Vagina (tissue), 2 donors: Measurements from ENCODE around the gene AHR.

Source experiments
- POLR2AphosphoS5 ChIP-seq, 2 donors: sonication (generic); formaldehyde crosslinking; IDR thresholded peaks; one replicate each; pipeline ENCODE4 v1.9.0; 2017; ENCODE audit warnings: antibody characterized with exemption in 2 of 2, mild to moderate bottlenecking in 2 of 2, low read depth in 1 of 2; ENCODE audit not compliant: insufficient read depth in 1 of 2
- TF ChIP-seq, protein P1 (sequence below), 3 experiments: fragments of 450-650 bp in 2 of 3; fragments of 200-600 bp in 1 of 3; sonication (generic) in 1 of 3; IDR thresholded peaks; one replicate each; pipeline ENCODE4 v1.5.1; 2017 to 2019; ENCODE audit warnings: antibody characterized with exemption in 3 of 3, mild to moderate bottlenecking in 2 of 3, moderate library complexity in 2 of 3

DNA sequence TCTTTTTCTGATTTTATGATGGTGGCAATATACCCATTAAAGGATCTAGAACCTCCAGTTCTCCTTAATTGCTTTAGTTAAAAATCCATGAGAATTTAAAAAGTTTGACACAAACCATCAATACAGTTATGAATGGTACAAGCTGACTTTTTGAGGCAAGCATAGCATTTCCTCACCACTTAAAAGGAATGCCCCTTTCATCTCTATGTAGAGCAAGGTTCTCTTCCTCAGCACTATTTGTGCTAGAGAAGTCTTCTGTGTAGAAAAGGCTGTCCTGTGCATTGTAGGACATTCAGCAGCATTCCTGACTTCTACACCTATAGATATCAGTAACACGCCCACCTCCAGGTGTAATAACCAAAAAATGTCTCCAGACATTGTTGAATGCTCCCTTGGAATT lies 67.3 kb downstream of the AHR start:
- no peak for TF ChIP-seq POLR2AphosphoS5 (IDR thresholded peaks at IDR 0.05; ENCODE audit: insufficient read depth in 1 of 2, low read depth in 1 of 2)
- TF ChIP-seq, protein P1, sequence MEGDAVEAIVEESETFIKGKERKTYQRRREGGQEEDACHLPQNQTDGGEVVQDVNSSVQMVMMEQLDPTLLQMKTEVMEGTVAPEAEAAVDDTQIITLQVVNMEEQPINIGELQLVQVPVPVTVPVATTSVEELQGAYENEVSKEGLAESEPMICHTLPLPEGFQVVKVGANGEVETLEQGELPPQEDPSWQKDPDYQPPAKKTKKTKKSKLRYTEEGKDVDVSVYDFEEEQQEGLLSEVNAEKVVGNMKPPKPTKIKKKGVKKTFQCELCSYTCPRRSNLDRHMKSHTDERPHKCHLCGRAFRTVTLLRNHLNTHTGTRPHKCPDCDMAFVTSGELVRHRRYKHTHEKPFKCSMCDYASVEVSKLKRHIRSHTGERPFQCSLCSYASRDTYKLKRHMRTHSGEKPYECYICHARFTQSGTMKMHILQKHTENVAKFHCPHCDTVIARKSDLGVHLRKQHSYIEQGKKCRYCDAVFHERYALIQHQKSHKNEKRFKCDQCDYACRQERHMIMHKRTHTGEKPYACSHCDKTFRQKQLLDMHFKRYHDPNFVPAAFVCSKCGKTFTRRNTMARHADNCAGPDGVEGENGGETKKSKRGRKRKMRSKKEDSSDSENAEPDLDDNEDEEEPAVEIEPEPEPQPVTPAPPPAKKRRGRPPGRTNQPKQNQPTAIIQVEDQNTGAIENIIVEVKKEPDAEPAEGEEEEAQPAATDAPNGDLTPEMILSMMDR (IDR thresholded peaks at IDR 0.05): no peak
